Stimulated activated CD8-positive, alpha-beta memory T cell treated with anti-CD3 and anti-CD28 coated beads, Interleukin-7, amount 100 ng/mL, for 1 hour (primary cell): Measurements from ENCODE around the gene G6PD.
"Not testable (repeated sequence)": the region's sequence is repeated elsewhere in the genome, so short reads cannot be mapped to it uniquely, and the experiment has no call there.

Source experiments
- DNase-seq, 2 donors: peaks; one replicate each; pipeline ENCODE4 v3.0.0-alpha.2; 2020; ENCODE audit warnings: low read depth in 2 of 2

The G6PD gene

GRCh38 chrX:154542723-154543424 lies 3.8 kb downstream of the G6PD start:
- DNase-seq, result no peak

GRCh38 chrX:154541896-154542722 lies 4.5 kb downstream of the G6PD start:
- no peak for DNase-seq

GRCh38 chrX:154541589-154541895 lies 5.1 kb downstream of the G6PD start:
- DNase-seq, result no peak

- no peak for DNase-seq
Measured at GRCh38 chrX:154540897-154541535, 5.6 kb downstream of the G6PD start.

- DNase-seq, result not testable (repeated sequence)
Measured at GRCh38 chrX:154540365-154540764, 6.3 kb downstream of the G6PD start.

GRCh38 chrX:154539077-154539476 lies 7.6 kb downstream of the G6PD start:
- DNase-seq, result no peak

GRCh38 chrX:154535892-154536291 lies 10.8 kb downstream of the G6PD start:
- no peak for DNase-seq

- peak; percentile 75 to 80 for DNase-seq
Measured at GRCh38 chrX:154534526-154535322, 11.9 kb downstream of the G6PD start.

GRCh38 chrX:154532690-154533089 lies 14.0 kb downstream of the G6PD start:
- no peak for DNase-seq

- DNase-seq, result no peak
Measured at GRCh38 chrX:154531626-154532025, 15.0 kb downstream of the G6PD start.

GRCh38 chrX:154530286-154530685 lies 16.4 kb downstream of the G6PD start:
- DNase-seq, result no peak

GRCh38 chrX:154529206-154529612 lies 17.4 kb downstream of the G6PD start:
- DNase-seq, result no peak

- DNase-seq, result no peak
Measured at GRCh38 chrX:154526901-154527675, 19.6 kb downstream of the G6PD start.

- no peak for DNase-seq
Measured at GRCh38 chrX:154525606-154526490, 20.8 kb downstream of the G6PD start.

GRCh38 chrX:154519389-154519788 lies 27.3 kb downstream of the G6PD start:
- DNase-seq, result no peak

GRCh38 chrX:154517101-154517781 lies 29.4 kb downstream of the G6PD start:
- no peak for DNase-seq

- DNase-seq, result no peak
Measured at GRCh38 chrX:154516656-154517100, 30.0 kb downstream of the G6PD start.

GRCh38 chrX:154515966-154516655 lies 30.5 kb downstream of the G6PD start, which contains the start of gene FAM3A:
Gene FAM3A, minus strand, starts transcription at chrX:154516232. Its CDS starts 460 bp downstream, at chrX:154515772.
- peak; percentile 77 to 82 for DNase-seq
